ENCODE results near the gene ATF7IP.
A peak's percentile ranks its signal among the peaks of the same experiment; 100 is the strongest.

Gene ATF7IP

GRCh38 chr12:14454098-14454907 lies 88.8 kb downstream of the ATF7IP start:
- no peak for TF ChIP-seq ZNF274 (IDR thresholded peaks at IDR 0.05; ENCODE audit: low read depth, low read length)
- TF ChIP-seq SUZ12 (IDR thresholded peaks at IDR 0.05; ENCODE audit: extremely low read depth, insufficient read depth, insufficient read length), result no peak
- no peak for TF ChIP-seq YY1 (IDR thresholded peaks at IDR 0.05; ENCODE audit: insufficient read depth, insufficient read length)
- peak; percentile 90 for DNase-seq (ENCODE audit: low read depth, low spot score)
- peaks cover 13% of the 10 kb centered on the region for H3K36me3 ChIP-seq (ENCODE audit: insufficient read depth, insufficient read length, low read length)

GRCh38 chr12:14460212-14460841 lies 94.8 kb downstream of the ATF7IP start:
- Histone ChIP-seq H3K36me3 (ENCODE audit: insufficient read depth, insufficient read length, low read length) (peaks cover 22% of the 10 kb centered on the region), H3K4me3 (ENCODE audit: insufficient read length, low read depth) (no peak overlapping the region), H3K4me1 (ENCODE audit: insufficient read depth, insufficient read length) (no peaks in the 10 kb centered on the region), H3K9ac (ENCODE audit: insufficient read length, low read depth) (no peak overlapping the region), H3K27me3 (ENCODE audit: insufficient read depth, insufficient read length) (no peaks in the 10 kb centered on the region), H3K9me3 (ENCODE audit: insufficient read depth, low read length) (no peaks in the 10 kb centered on the region)
- DNase-seq (ENCODE audit: low read depth, low spot score), result no peak
- no peak for TF ChIP-seq YY1 (IDR thresholded peaks at IDR 0.05; ENCODE audit: insufficient read depth, insufficient read length)
- no peak for TF ChIP-seq ZNF274 (IDR thresholded peaks at IDR 0.05; ENCODE audit: low read depth, low read length)
- no peak for TF ChIP-seq SUZ12 (IDR thresholded peaks at IDR 0.05; ENCODE audit: extremely low read depth, insufficient read depth, insufficient read length)

More at GRCh38 chr12:14454098-14454907, 88.8 kb downstream of the ATF7IP start:
- H3K27me3 ChIP-seq (ENCODE audit: insufficient read depth, insufficient read length), result no peaks in the 10 kb centered on the region
- no peak overlapping the region for H3K9ac ChIP-seq (ENCODE audit: insufficient read length, low read depth)
- no peak overlapping the region for H3K4me3 ChIP-seq (ENCODE audit: insufficient read length, low read depth)
- no peaks in the 10 kb centered on the region for H3K9me3 ChIP-seq (ENCODE audit: insufficient read depth, low read length)
- no peaks in the 10 kb centered on the region for H3K4me1 ChIP-seq (ENCODE audit: insufficient read depth, insufficient read length)

DNA sequence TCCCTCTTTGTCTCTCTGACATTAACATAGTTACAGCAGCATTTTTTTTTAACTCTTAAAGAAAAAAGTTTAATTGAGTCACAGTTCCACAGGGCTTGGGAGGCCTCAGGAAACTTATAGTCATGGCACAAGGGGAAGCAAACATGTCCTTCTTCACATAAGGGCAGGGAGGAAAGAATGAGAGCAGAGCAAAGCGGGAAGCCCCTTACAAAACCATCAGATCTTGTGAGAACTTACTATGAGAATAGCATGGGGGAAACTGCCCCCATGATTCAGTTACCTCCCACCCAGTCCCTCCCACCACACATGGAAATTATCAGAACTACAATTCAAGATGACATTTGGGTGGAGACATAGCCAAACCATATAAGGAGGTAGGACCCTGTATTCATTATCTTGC lies 106.0 kb downstream of the ATF7IP start:
- Histone ChIP-seq H3K9ac (ENCODE audit: insufficient read length, low read depth) (no peak overlapping the region), H3K4me1 (ENCODE audit: insufficient read depth, insufficient read length) (no peaks in the 10 kb centered on the region), H3K9me3 (ENCODE audit: insufficient read depth, low read length) (peaks cover 50% of the 10 kb centered on the region), H3K36me3 (ENCODE audit: insufficient read depth, insufficient read length, low read length) (peaks cover 11% of the 10 kb centered on the region), H3K4me3 (ENCODE audit: insufficient read length, low read depth) (no peak overlapping the region), H3K27me3 (ENCODE audit: insufficient read depth, insufficient read length) (no peaks in the 10 kb centered on the region)
- DNase-seq (ENCODE audit: low read depth, low spot score), result no peak
- TF ChIP-seq ZNF274 (IDR thresholded peaks at IDR 0.05; ENCODE audit: low read depth, low read length) (no peak), SUZ12 (IDR thresholded peaks at IDR 0.05; ENCODE audit: extremely low read depth, insufficient read depth, insufficient read length) (no peak), YY1 (IDR thresholded peaks at IDR 0.05; ENCODE audit: insufficient read depth, insufficient read length) (no peak)

- TF ChIP-seq SUZ12 (IDR thresholded peaks at IDR 0.05; ENCODE audit: extremely low read depth, insufficient read depth, insufficient read length) (no peak), YY1 (IDR thresholded peaks at IDR 0.05; ENCODE audit: insufficient read depth, insufficient read length) (no peak), ZNF274 (IDR thresholded peaks at IDR 0.05; ENCODE audit: low read depth, low read length) (no peak)
- Histone ChIP-seq H3K4me1 (ENCODE audit: insufficient read depth, insufficient read length) (no peaks in the 10 kb centered on the region), H3K9me3 (ENCODE audit: insufficient read depth, low read length) (peaks cover 50% of the 10 kb centered on the region), H3K9ac (ENCODE audit: insufficient read length, low read depth) (no peak overlapping the region), H3K4me3 (ENCODE audit: insufficient read length, low read depth) (no peak overlapping the region), H3K36me3 (ENCODE audit: insufficient read depth, insufficient read length, low read length) (peaks cover 13% of the 10 kb centered on the region), H3K27me3 (ENCODE audit: insufficient read depth, insufficient read length) (no peaks in the 10 kb centered on the region)
- DNase-seq (ENCODE audit: low read depth, low spot score), result no peak
These were observed 108.3 kb downstream of the ATF7IP start for GRCh38 chr12:14473707-14474287.

GRCh38 chr12:14479004-14479403 lies 113.5 kb downstream of the ATF7IP start:
- Histone ChIP-seq H3K36me3 (ENCODE audit: insufficient read depth, insufficient read length, low read length) (peaks cover 31% of the 10 kb centered on the region), H3K4me3 (ENCODE audit: insufficient read length, low read depth) (no peak overlapping the region), H3K27me3 (ENCODE audit: insufficient read depth, insufficient read length) (no peaks in the 10 kb centered on the region), H3K4me1 (ENCODE audit: insufficient read depth, insufficient read length) (no peaks in the 10 kb centered on the region), H3K9me3 (ENCODE audit: insufficient read depth, low read length) (peaks cover 19% of the 10 kb centered on the region), H3K9ac (ENCODE audit: insufficient read length, low read depth) (no peak overlapping the region)
- TF ChIP-seq YY1 (IDR thresholded peaks at IDR 0.05; ENCODE audit: insufficient read depth, insufficient read length), result no peak
- no peak for TF ChIP-seq SUZ12 (IDR thresholded peaks at IDR 0.05; ENCODE audit: extremely low read depth, insufficient read depth, insufficient read length)
- TF ChIP-seq ZNF274 (IDR thresholded peaks at IDR 0.05; ENCODE audit: low read depth, low read length), result no peak
- DNase-seq (ENCODE audit: low read depth, low spot score), result no peak

DNA sequence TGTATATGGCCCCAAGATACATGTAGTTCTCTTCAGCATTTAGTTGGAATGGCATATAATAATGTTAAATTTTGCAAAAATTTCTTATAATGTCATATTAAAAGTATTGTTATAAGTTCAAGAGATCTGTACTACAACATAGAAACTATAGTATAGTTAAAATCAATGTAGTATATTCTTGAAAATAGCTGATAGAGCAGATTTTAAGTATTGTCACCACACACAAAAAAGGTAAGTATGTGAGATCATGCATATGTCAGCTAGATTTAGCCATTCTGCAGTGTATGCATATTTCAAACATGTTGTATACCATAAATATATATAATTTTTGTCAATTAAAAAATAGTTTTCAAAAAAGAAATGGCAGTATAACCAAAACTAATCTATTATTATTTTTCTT lies 115.7 kb downstream of the ATF7IP start:
- no peak for DNase-seq (ENCODE audit: low read depth, low spot score)
- Histone ChIP-seq H3K9ac (ENCODE audit: insufficient read length, low read depth) (no peak overlapping the region), H3K9me3 (ENCODE audit: insufficient read depth, low read length) (no peaks in the 10 kb centered on the region), H3K36me3 (ENCODE audit: insufficient read depth, insufficient read length, low read length) (peaks cover 50% of the 10 kb centered on the region), H3K4me1 (ENCODE audit: insufficient read depth, insufficient read length) (no peaks in the 10 kb centered on the region), H3K4me3 (ENCODE audit: insufficient read length, low read depth) (no peak overlapping the region), H3K27me3 (ENCODE audit: insufficient read depth, insufficient read length) (no peaks in the 10 kb centered on the region)
- no peak for TF ChIP-seq ZNF274 (IDR thresholded peaks at IDR 0.05; ENCODE audit: low read depth, low read length)

DNA sequence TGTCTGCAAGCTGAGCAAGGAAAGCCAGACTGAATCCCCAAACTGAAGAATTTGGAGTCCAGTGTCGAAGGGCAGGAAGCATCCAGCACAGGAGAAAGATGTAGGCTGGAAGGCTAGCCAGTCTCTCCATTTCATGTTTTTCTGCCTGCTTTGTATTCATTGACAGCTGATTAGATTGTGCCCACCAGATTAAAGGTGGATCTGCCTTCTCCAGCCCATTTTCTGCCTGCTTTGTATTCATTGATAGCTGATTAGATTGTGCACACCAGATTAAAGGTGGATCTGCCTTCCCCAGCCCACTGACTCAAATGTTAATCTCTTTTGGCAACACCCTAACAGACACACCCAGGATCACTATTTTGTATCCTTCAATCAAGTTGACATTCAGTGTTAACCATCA lies 116.9 kb downstream of the ATF7IP start:
- Histone ChIP-seq H3K9me3 (ENCODE audit: insufficient read depth, low read length) (no peaks in the 10 kb centered on the region), H3K27me3 (ENCODE audit: insufficient read depth, insufficient read length) (no peaks in the 10 kb centered on the region), H3K4me1 (ENCODE audit: insufficient read depth, insufficient read length) (no peaks in the 10 kb centered on the region), H3K36me3 (ENCODE audit: insufficient read depth, insufficient read length, low read length) (peaks cover 50% of the 10 kb centered on the region), H3K9ac (ENCODE audit: insufficient read length, low read depth) (no peak overlapping the region), H3K4me3 (ENCODE audit: insufficient read length, low read depth) (no peak overlapping the region)
- TF ChIP-seq SUZ12 (IDR thresholded peaks at IDR 0.05; ENCODE audit: extremely low read depth, insufficient read depth, insufficient read length) (no peak), YY1 (IDR thresholded peaks at IDR 0.05; ENCODE audit: insufficient read depth, insufficient read length) (no peak), ZNF274 (IDR thresholded peaks at IDR 0.05; ENCODE audit: low read depth, low read length) (no peak)
- DNase-seq (ENCODE audit: low read depth, low spot score), result no peak

All from NT2/D1 (cell line).